Jurkat, Clone E6-1 (cell line): ENCODE data around the gene ARL15.

Experiments
- DNase-seq: peaks from one replicate; pipeline ENCODE4 v3.0.0-alpha.2; 2011; ENCODE audit warnings: low read depth, low spot score
- H3K4me3 ChIP-seq: 2 replicates; pipeline ENCODE4 v1.5.1; 2011; ENCODE audit warnings: mild to moderate bottlenecking, low read length, control low read depth, moderate library complexity

The ARL15 gene

DNA sequence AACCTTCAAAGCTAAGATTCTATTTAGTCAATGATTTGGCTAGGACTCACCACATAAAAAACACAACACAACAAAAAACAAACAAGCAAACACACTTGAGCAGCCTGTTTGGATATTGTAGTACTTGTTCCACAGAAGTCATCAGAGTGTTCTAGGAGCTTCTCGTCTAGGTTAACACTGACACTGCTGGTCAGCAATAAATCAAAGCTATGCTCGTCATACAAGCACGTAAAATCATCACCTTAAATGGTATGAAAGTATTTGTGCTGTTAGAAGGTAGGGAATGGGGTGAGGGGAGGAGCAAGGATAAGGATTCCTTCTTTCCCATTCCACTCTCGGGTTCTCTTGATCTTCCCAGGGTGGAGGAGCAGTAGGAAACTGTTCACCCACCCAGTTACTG is 88.0 kb downstream of the ARL15 start:
- no peak for DNase-seq
- H3K4me3 ChIP-seq = no peak overlapping the region

DNA sequence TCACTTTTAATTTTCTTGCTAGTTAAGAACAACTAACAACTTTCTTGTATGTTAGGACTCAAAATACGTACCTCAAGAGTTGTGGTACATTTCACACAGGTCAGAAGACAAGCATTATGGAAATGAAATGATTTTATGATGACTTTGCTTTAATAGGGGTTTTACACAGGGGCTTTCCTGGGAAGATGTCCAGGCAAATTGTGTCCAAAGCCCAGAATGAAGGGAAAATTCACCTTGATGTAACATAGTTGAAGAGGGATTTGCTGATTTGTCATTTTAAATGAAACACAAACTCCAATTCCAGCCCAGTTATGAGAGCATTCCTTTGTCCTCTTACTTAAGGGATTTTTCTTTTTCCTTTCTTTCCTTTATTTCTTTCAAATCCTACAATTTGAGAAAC is 89.2 kb downstream of the ARL15 start:
- DNase-seq = no peak
- no peak overlapping the region for H3K4me3 ChIP-seq

GRCh38 chr5:54220230-54221040 is 89.9 kb downstream of the ARL15 start:
- no peak overlapping the region for H3K4me3 ChIP-seq
- no peak for DNase-seq

DNA sequence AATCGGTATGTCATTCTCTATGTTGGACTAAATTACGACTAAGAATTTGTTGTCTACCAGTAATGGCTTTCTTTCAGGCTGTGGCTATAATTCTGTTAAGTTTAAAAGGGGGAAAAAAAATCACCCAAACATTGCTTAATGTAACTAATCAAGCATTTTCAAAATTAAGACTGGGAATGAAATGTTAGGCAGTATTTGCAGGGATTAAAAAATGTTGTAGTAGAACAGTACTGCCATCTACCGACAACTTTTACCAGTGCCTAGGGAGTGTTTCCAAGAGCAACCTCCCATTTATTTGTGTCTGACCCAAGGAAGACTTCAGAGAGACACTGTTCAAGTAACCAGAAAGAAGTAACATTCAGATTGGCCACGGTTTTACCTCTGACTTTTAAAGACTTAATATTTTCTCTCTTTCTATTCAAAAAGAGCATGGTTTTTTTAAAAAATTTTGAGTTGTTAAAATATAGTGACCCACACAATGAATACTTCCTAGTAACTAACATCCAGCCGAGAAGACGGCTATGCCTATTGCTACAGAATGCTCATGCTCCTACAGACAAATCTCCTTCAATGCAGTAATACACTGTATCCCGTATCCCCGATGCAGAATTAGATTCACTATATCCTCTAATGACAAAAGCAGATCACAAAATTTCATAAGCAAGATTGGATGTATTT is 92.4 kb downstream of the ARL15 start:
- H3K4me3 ChIP-seq = no peak overlapping the region
- DNase-seq = peak; percentile 51

DNA sequence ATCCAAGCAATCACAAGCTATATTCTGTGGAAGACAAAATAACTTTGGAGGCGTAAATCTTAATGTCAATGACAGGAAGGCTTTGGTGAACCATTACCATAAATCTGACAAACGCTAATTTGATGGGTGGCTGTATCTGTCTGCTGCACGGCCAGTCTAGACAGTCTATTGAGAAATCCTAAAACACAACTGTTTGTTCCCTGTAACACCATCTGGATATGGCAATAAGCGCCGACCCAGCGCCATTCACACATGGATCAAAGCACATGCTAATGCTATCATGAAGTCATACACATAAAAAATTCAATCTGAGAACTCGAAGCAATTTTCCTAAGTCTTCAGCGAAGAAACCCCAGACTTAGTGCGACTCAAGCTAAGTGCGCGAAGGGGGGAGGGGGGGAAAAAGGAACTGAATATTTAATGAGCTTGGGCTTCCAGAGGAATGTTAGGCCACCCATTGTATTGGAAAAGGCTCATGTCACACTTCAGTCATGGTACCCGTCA is 95.1 kb downstream of the ARL15 start:
- H3K4me3 ChIP-seq = no peak overlapping the region
- no peak for DNase-seq

DNA sequence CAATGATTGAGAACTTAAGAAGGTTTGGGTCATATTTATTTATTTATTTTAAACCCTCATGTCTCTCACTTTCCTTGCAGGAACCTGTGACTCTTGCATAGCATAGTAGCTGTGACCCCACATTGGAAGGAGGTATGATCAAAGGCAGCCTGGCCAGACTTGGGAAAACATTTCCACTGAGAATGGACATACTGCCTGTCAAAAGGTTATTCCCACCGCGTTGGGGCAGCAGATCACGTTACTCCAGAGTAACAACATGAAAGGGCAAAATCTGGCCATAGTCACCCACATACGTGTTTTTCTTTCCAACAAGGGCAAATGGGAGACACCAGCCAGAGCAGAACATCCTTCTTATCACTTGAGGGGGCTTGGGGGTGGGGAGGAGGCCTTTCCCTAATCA is 95.7 kb downstream of the ARL15 start:
- no peak for DNase-seq

GRCh38 chr5:54212331-54212730 is 98.0 kb downstream of the ARL15 start:
- no peak overlapping the region for H3K4me3 ChIP-seq
- DNase-seq = no peak

More for the DNA sequence above, 95.7 kb downstream of the ARL15 start:
- no peak overlapping the region for H3K4me3 ChIP-seq

DNA sequence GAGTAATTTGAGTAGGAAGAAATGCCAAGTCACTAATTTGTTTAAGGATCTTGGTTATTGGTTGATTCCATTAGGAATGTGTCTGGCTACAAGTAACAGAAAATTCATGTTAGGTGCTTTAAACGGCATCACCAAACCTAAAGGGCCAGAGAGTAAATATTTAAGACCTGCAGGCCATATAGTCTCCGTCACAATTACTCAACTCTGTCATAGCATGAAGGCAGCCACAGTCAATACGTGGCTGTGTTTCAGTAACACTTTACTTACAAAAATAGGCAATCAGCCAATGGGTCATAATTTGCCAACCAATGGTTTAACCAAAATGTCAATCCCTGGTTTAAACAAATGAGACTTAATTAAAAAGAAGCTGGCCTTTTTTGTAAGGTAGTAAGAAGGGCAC is 98.5 kb downstream of the ARL15 start:
- no peak for DNase-seq
- H3K4me3 ChIP-seq = no peak overlapping the region

GRCh38 chr5:54207566-54207965 is 102.8 kb downstream of the ARL15 start:
- DNase-seq = no peak
- H3K4me3 ChIP-seq = no peak overlapping the region

- no peak overlapping the region for H3K4me3 ChIP-seq
- DNase-seq = no peak
Observed at GRCh38 chr5:54206580-54207229, 103.7 kb downstream of the ARL15 start.

- no peak overlapping the region for H3K4me3 ChIP-seq
- no peak for DNase-seq
Observed at GRCh38 chr5:54205918-54206317, 104.5 kb downstream of the ARL15 start.

GRCh38 chr5:54205453-54205852 is 104.9 kb downstream of the ARL15 start:
- no peak for DNase-seq
- H3K4me3 ChIP-seq = no peak overlapping the region

- DNase-seq = no peak
- H3K4me3 ChIP-seq = no peak overlapping the region
Observed at GRCh38 chr5:54197018-54197417, 113.4 kb downstream of the ARL15 start.

DNA sequence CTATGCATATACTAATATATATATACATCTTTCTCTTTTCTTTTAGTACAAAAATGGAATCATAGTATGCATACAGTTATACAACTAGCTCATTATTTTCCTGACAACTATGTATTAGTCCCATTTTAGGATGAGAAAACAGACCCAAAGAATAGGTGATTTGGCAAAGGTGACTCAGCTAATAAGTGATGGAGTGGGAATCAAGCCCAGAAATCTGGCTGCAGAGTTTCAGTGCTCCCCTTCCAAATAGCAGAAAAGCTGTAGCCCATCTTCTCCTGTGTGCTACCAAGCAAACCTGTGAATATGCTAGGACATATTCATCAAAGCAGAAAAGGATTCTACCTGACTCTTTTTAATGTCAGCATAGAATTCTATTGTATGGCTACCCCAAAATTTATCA is 114.7 kb downstream of the ARL15 start:
- no peak for DNase-seq
- H3K4me3 ChIP-seq = no peak overlapping the region

- no peak for DNase-seq
- no peak overlapping the region for H3K4me3 ChIP-seq
Observed at GRCh38 chr5:54194318-54194717, 116.1 kb downstream of the ARL15 start.

- no peak for DNase-seq
- H3K4me3 ChIP-seq = no peak overlapping the region
Observed at GRCh38 chr5:54187694-54188093, 122.7 kb downstream of the ARL15 start.

GRCh38 chr5:54186912-54187445 is 123.4 kb downstream of the ARL15 start:
- no peak for DNase-seq
- H3K4me3 ChIP-seq = no peak overlapping the region

GRCh38 chr5:54186108-54186507 is 124.3 kb downstream of the ARL15 start:
- DNase-seq = no peak
- H3K4me3 ChIP-seq = no peak overlapping the region

- no peak overlapping the region for H3K4me3 ChIP-seq
- no peak for DNase-seq
Observed at GRCh38 chr5:54184806-54185205, 125.6 kb downstream of the ARL15 start.

DNA sequence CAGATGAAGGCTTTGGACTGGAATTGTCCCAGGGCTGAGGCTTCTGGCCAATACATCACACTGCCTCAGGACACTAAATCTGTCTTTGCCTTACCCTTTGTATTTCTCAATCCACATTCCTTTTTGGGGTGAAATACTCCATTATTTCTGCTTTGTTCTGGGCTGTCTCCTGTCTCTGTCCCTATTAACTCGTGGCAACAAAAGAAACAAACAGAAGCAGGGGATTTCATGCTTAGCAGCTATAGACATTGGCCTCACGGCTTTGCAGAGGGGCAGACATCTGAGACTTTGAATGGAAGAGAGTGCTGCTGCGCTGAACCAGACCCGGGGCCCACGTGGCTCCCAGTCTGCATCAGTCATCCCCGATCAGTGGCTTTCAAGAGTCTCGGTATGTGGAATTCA is 129.7 kb downstream of the ARL15 start:
- no peak for DNase-seq
- no peak overlapping the region for H3K4me3 ChIP-seq
